ENCODE measurements around the gene OSCP1.
"Not testable (repeated sequence)": the region's sequence is repeated elsewhere in the genome, so short reads cannot be mapped to it uniquely, and the experiment has no call there.

The OSCP1 gene

GRCh38 chr1:36450270-36450918, at the start of gene OSCP1:
Gene OSCP1, minus strand, starts transcription at chr1:36450451. Its CDS starts 82 bp downstream, at chr1:36450369.
- peak; percentile 87 for DNase-seq

- DNase-seq, result no peak
These were observed 47.0 kb upstream of the OSCP1 start for GRCh38 chr1:36497207-36497606.

GRCh38 chr1:36494971-36495370, 44.7 kb upstream of the OSCP1 start:
- no peak for DNase-seq

- no peak for DNase-seq
These were observed 43.3 kb upstream of the OSCP1 start for GRCh38 chr1:36493524-36493923.

- DNase-seq, result no peak
These were observed 42.2 kb upstream of the OSCP1 start for GRCh38 chr1:36492491-36492890.

- not testable (repeated sequence) for DNase-seq
These were observed 39.2 kb upstream of the OSCP1 start for GRCh38 chr1:36489258-36490051.

- no peak for DNase-seq
These were observed 37.7 kb upstream of the OSCP1 start for GRCh38 chr1:36487906-36488305.

- not testable (repeated sequence) for DNase-seq
These were observed 37.1 kb upstream of the OSCP1 start for GRCh38 chr1:36487336-36487725.

GRCh38 chr1:36486439-36487335, 36.4 kb upstream of the OSCP1 start:
- no peak for DNase-seq

GRCh38 chr1:36486093-36486438, 35.8 kb upstream of the OSCP1 start:
- no peak for DNase-seq

GRCh38 chr1:36484099-36484498, 33.8 kb upstream of the OSCP1 start:
- DNase-seq, result no peak

GRCh38 chr1:36482724-36483388, 32.6 kb upstream of the OSCP1 start, which contains the start of gene CSF3R:
Gene CSF3R, minus strand, starts transcription at chr1:36482913. Its CDS starts 3,417 bp downstream, at chr1:36479496.
- no peak for DNase-seq

- DNase-seq, result no peak
These were observed 31.8 kb upstream of the OSCP1 start for GRCh38 chr1:36481771-36482723.

- no peak for DNase-seq
These were observed 30.8 kb upstream of the OSCP1 start for GRCh38 chr1:36481091-36481490.

GRCh38 chr1:36480161-36480560, 29.9 kb upstream of the OSCP1 start:
- DNase-seq, result no peak

- no peak for DNase-seq
These were observed 29.3 kb upstream of the OSCP1 start for GRCh38 chr1:36479505-36480051.

GRCh38 chr1:36477615-36478014, 27.4 kb upstream of the OSCP1 start:
- DNase-seq, result not testable (repeated sequence)

- DNase-seq, result no peak
These were observed 26.7 kb upstream of the OSCP1 start for GRCh38 chr1:36476945-36477344.

GRCh38 chr1:36475910-36476604, 25.8 kb upstream of the OSCP1 start:
- no peak for DNase-seq

- no peak for DNase-seq
These were observed 25.1 kb upstream of the OSCP1 start for GRCh38 chr1:36475341-36475740.

- no peak for DNase-seq
These were observed 22.4 kb upstream of the OSCP1 start for GRCh38 chr1:36472656-36473055.
